ENCODE results near the gene ASB3.

- TF ChIP-seq POLR2A (IDR thresholded peaks at IDR 0.05), result no peak
- TF ChIP-seq, protein P1, sequence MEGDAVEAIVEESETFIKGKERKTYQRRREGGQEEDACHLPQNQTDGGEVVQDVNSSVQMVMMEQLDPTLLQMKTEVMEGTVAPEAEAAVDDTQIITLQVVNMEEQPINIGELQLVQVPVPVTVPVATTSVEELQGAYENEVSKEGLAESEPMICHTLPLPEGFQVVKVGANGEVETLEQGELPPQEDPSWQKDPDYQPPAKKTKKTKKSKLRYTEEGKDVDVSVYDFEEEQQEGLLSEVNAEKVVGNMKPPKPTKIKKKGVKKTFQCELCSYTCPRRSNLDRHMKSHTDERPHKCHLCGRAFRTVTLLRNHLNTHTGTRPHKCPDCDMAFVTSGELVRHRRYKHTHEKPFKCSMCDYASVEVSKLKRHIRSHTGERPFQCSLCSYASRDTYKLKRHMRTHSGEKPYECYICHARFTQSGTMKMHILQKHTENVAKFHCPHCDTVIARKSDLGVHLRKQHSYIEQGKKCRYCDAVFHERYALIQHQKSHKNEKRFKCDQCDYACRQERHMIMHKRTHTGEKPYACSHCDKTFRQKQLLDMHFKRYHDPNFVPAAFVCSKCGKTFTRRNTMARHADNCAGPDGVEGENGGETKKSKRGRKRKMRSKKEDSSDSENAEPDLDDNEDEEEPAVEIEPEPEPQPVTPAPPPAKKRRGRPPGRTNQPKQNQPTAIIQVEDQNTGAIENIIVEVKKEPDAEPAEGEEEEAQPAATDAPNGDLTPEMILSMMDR (IDR thresholded peaks at IDR 0.05), result no peak
Observed at GRCh38 chr2:53655256-53655655, 131.5 kb downstream of the ASB3 start.

Measured in thyroid gland (tissue), 4 donors.